NOMO-1 treated with dmso at 0.1 percent for 144 hours (cell line): ENCODE data around the gene RTL10.

ENCODE experiments used
- DNase-seq: peaks from one replicate; lab custom pipeline; 2025; ENCODE audit not compliant: unreplicated experiment; lab: John Stamatoyannopoulos, UW

Gene RTL10

DNA sequence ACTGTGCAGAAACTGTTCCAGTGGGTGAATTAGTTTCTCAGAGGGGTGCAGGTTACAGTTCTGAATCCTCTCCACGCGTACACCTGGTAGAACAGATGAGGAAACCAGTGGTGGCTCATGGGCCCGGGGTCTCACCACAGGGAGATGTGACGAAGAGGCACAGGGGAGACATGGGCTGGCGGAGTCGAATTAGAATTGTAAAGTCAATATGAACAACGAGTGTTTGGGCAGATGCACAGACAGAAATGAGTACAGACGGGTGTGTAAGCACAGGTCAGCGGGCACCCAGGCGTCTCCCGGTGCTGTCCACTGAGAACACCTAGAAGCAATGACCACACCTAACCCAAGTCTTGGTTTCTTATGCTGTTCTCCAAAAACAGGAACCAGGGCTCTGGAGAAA is 41.8 kb downstream of the RTL10 start:
- DNase-seq, result no peak

DNA sequence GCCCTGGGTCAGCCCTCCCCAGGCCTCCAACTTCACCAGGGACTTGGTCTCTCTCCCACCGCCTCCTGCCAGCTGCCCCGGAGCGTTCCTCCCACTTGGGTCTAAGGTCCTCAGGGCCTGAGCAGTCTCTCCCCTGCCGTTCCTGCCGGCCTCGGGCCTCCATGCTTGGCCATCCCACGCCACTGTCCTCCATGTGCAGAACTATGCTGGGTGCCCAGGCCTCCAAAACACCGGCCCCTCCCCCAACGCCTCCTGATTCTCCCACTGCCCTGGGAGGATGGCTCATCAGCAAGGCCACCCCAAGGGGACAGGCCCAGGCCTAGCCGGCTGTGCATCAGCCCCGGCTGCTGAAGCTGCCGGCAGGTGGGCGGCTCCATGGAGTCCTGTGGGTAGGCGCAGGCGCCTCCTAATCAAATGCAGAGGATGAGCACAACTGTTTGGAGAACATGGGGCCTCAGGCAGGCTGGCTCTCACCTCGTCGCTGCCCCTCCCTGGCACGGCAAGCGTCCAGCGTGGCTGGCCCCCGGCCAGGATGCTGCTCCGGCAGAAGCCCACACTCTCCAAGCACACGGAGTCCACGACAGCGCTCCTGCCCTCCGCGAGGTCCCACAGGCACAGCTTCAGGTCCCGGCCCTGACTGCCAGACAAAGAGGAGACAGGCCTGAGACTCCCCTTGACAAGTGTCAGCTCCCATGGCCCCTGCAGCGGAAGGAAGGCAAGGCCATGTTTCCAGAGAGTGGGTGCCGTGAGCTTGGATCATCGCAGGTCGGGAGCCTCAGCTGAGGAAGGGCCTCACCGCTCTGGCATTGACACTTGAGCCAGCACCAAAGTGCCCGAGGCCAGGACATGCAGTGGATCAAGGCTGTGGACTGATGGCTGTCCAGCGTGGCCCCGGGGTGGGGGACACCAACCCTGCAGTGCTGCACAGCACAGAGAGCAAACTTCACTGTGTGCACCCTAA is 42.6 kb downstream of the RTL10 start:
- DNase-seq, result no peak

DNA sequence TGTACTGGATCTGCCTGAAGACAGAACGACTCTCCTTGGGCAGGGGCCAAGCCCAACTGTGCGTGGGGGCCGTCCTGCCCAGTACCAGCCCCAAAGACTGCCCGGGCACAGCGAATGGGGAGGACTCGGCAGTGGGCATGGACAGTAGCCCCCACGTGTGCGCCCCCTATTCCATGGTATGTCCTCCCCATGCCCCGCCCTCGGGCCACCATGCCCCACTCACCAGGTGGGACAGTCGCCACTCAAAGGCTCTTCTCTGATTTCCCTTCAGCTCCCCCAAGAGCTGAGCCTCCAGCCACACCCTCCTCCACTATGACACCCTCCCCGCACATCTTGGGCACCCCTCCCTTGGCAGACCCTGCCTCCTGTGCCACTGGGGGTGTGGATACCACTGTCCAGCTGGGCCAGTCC is 43.5 kb downstream of the RTL10 start:
- no peak for DNase-seq

DNA sequence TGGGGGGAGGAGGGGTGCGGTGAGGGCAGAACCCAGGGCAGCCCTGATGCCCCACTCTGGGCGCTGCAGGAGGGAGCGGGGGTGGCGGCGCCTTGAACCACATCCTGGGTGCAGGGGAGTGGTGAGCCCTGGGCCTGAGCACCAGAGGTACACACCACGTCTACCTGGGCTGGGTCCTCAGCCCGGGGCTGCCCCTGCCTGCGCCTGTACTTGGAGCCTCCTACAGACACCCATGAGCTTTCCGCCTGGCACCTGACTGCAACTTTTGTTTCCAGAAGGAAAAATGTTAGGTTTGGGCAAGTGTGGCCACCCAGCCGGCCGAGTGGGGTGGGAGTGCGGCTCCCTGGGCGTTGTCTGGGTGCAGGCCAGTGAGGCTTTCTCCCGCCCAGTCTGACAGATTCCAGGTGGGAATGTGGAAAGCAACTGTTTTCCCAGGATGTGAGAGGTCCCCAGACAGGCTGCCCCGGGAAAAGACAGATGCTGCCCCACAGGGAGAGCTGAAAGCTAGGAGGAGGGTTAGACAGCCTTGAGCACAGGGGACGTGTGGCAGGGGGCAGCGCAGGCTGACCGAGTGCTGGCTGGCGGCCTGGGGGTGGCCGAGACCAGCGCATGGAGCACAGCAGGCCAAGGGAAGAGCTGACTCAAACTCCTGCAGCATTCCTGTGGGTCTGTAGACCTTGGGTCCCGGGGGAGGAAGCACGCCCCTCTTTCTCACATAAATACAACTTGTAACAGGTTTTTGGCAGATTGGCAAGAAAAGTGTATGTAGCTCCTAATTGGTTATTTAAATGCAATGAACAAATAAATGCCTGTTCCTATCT is 44.1 kb downstream of the RTL10 start:
- DNase-seq, result no peak

DNA sequence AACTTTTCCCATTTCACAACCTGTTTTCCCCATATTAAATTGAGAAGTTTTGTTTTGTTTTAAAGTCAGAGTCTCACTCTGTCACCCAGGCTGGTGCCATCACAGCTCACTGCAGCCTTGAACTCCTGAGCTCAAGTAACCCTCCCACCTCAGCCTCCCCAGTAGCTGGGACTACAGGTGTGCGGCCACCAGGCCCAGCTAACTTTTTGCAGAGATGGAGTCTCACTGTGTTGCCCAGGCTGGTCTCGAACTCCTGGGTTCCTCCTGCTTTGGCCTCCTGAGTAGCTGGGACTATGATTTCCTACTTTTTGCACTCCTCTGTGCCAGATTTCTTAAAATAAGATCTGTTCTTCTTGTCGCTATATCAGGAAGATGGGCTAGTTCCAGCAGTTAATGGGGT is 44.9 kb downstream of the RTL10 start:
- no peak for DNase-seq

DNA sequence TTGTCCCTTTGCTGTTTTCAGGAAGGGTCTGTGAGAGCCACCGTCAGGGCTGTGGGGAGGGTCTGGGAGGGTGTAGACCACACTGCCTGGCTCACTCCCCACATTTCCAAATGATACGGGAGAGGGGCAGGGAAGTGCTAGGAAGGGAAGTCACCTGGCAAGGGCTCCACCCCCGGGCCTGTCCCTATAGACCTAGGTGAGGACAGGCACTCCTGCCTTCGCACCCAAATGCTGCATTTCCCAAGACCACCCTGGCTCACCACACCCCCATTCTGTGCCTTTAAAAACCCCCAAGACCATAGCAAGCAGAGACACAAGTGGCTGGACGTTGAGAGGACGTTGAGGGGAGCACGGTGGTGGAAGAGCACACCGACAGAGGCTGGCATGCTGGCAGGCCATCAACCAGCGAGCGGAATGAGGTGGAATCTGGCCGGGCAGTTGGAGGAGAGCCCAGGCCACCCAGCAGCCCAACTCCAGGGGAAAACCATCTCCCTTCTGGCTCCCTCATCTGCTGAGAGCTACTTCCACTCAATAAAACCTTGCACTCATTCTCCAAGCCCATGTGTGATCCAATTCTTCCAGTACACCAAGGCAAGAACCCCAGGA is 45.7 kb downstream of the RTL10 start:
- DNase-seq, result no peak

DNA sequence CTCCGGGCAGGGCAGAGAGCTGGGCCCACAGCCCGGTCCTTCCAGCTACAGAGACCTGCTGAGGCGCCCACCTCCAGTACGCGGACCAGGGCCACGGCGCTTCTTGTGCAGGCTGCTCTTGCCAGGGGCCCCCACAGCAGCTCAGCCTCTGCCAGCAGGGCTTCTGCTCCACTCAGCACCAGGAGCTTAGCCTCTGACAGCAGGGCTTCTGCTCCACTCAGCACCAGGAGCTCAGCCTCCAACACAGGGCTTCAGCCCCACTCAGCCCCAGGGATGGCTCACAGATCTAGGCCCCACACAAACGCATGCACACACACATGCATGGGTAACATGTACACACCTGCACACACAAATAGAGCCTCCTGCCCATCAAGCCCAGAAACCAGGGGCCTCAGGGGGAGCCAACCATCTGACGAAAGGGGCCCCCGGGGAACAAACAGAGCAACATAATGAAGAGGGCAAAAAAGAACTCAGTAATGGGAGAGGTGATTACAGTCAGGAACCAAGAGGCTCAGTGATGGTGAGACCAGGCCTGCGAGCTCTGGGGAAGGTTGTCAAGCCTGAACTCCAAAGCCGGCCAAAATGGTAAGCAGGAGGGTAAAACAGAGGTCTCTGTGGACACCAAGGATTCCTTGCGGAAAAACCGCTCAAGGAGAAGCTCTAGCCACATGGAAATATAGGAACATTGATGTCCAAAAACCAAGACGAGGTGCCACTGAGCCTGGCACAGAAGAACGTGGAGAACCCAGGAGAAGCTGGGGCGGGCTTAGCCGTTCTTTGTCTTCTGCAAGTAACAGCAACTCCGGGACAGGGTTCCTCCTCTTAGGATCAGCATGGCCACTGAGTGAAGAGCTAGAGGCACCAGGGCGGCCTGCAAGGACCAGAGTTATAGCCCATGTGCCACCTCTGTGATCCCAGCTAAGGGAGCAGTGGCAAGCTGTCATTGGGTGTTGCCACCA is 46.5 kb downstream of the RTL10 start:
- DNase-seq, result no peak

DNA sequence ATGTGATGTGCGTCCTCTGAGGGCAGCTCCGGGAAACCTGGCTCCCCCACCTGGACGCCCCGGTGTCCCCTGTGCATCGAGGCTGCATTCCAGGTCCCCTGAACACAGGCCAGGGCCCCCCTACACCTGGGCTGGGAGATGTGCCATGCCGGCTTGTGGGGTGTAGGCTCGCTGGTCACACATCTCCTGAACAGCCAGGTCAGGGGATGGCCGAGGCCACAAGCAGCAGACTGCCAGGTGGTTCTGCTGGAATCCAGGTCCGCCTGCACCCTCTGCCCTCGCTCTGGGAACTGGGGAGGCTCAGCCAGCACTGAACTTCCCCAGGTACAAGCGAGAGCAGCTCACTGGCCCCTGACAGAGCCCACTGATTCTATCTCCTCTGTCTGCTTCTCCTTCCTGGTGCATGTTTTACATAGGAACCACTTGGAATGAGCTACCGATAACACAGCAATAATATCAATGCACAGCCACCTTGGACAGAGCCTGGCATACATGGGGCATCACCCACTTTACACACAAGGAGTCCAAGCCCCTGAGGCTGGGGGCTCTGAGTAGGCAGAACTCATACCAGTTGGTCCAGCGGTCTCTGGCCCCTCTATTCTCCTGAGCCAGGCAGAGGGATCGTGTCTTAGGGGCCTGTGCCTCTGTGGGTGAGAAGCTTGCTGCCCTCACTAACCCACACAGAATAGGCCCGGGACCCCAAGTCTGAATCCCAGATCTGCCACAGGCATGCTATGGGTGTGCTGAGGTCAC is 47.3 kb downstream of the RTL10 start:
- no peak for DNase-seq

DNA sequence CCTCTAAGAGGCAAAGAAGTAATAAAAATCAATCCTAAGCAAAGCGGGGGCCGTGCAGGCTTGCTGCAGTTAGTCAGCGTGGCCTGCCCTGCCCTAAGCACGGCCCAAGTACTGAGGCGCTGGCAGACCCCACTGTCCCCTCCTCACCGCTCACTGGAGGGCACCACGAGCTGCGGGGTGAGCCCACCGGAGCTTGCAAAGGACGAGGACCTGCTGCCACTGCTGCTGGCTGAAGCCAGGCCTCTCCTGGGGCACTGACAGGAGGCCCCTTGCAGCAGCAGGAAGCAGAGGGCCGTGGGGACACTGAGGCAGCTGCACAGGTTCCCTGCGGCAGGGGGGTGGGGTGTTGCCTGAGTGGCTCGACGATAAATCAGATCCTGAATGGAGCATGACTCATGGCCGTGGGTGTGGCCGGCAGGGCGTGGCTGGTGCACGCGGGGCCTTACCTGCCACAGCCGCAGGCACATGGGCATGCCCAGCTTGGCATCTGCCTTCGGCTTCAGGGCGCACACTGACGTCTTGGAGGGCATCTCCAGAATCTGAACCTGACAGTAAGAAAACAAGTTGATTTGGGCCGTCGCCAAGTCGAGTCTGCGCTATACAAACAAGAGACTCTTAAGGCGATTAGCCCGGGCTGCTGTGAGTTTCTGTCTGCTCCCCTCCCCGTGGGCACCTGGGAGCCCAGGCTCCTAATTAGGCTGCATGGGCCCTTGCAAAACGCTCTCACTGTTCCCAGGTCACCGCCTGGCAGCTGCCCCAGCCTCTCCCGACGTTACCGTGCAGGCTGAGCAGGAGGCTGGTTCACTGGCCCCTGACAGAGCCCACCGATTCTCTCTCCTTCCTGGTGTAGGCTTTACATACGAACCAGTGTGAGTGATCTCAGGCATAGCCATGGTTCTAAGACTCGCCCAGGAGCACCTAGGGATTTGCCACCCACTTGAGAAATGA is 48.2 kb downstream of the RTL10 start:
- no peak for DNase-seq

DNA sequence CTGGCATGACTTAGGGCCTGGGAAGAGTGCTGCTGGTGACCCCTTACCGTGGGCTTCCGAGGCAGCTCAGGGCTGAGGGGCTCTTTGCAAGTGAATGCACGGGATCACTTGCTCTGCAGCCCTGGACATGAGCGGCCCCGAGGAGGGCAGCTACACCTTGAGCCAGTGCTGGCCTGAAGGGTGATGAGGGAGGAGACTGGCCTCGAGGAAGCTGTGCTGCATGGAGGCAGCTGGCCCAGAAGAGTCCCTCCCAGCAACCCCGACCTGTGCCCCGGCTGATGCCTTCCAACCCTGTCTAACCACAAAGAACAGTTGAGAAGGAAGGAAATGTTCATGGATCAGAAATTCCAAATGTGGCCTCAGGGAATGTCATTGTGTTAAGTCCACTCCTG is 48.9 kb downstream of the RTL10 start:
- DNase-seq, result no peak
